Common myeloid progenitor, CD34-positive (primary cell): ENCODE data around the gene SAMD11.

ENCODE experiments used
- CTCF ChIA-PET: fragments of 350-600 bp; sonication (Branson Sonifier 250); formaldehyde crosslinking; loops from one replicate; lab custom pipeline; 2021; ENCODE audit warnings: antibody characterized with exemption; lab: Charles Lee
- POLR2A ChIA-PET: fragments of 350-600 bp; sonication (Branson Sonifier 250); formaldehyde crosslinking; loops from one replicate; lab custom pipeline; 2021; ENCODE audit warnings: antibody characterized with exemption; lab: Charles Lee
- DNase-seq, 3 donors: peaks; one replicate each; pipeline versions ENCODE4 v3.0.0 to v3.0.0-alpha.2; 2013
- H3K27ac ChIP-seq, 2 experiments: 1 replicate in 1 of 2; 2 replicates in 1 of 2; pipeline ENCODE4 v1.7.0; 2013; ENCODE audit warnings: inconsistent platforms in 2 of 2, low read length in 2 of 2, mild to moderate bottlenecking in 2 of 2, low read depth in 1 of 2, moderate library complexity in 1 of 2; ENCODE audit not compliant: severe bottlenecking in 2 of 2, insufficient read depth in 1 of 2, poor library complexity in 1 of 2
- H3K27me3 ChIP-seq, 5 experiments: replicated peaks in 2 of 5; 1 replicate in 3 of 5; 2 replicates in 2 of 5; pipeline versions ENCODE4 v1.6.1 to v1.7.0; 2013; ENCODE audit warnings: low read length in 4 of 5, mild to moderate bottlenecking in 2 of 5, moderate library complexity in 2 of 5, inconsistent platforms in 1 of 5; ENCODE audit not compliant: insufficient read depth in 5 of 5, control insufficient read depth in 4 of 5
- H3K36me3 ChIP-seq, 4 experiments: 1 replicate in 2 of 4; 2 replicates in 2 of 4; pipeline versions ENCODE4 v1.6.1 to v1.7.0; 2013; ENCODE audit warnings: low read length in 3 of 4, control low read depth in 1 of 4, mild to moderate bottlenecking in 1 of 4; ENCODE audit not compliant: control insufficient read depth in 4 of 4, insufficient read depth in 4 of 4
- H3K4me1 ChIP-seq, 4 experiments: 1 replicate in 3 of 4; 2 replicates in 1 of 4; pipeline versions ENCODE4 v1.6.1 to v1.7.1; 2013; ENCODE audit warnings: low read length in 3 of 4, mild to moderate bottlenecking in 3 of 4, control low read depth in 1 of 4, inconsistent platforms in 1 of 4, moderate library complexity in 1 of 4; ENCODE audit not compliant: control insufficient read depth in 4 of 4, insufficient read depth in 4 of 4; ENCODE audit errors: control extremely low read depth in 1 of 4
- H3K4me3 ChIP-seq, 7 experiments: 1 replicate in 4 of 7; 2 replicates in 3 of 7; pipeline versions ENCODE4 v1.5.1 to v1.7.0; 2013; ENCODE audit warnings: mild to moderate bottlenecking in 7 of 7, low read length in 6 of 7, moderate library complexity in 6 of 7, inconsistent platforms in 2 of 7, low read depth in 2 of 7, control low read depth in 1 of 7; ENCODE audit not compliant: insufficient read depth in 4 of 7, control insufficient read depth in 1 of 7; ENCODE audit errors: extremely low read depth in 1 of 7
- H3K9me3 ChIP-seq, 5 experiments: 1 replicate in 4 of 5; 2 replicates in 1 of 5; pipeline versions ENCODE4 v1.6.1 to v1.7.1; 2013; ENCODE audit warnings: low read length in 4 of 5, mild to moderate bottlenecking in 2 of 5, inconsistent platforms in 1 of 5, low read depth in 1 of 5, moderate library complexity in 1 of 5; ENCODE audit not compliant: control insufficient read depth in 4 of 5, insufficient read depth in 2 of 5; ENCODE audit errors: control extremely low read depth in 1 of 5
- WGBS: methylation state at CpG from one replicate; pipeline ENCODE4 v1.1.5; 2013; ENCODE audit not compliant: insufficient coverage; 5-methylcytosine and 5-hydroxymethylcytosine counted together

SAMD11 gene

GRCh38 chr1:913491-914130, 10.1 kb upstream of the SAMD11 start:
- H3K4me3 ChIP-seq: no peak overlapping the region
- WGBS: 96% methylated on average over 14 of the region's 16 CpGs
- CTCF ChIA-PET: interaction anchor here (0.9 to 2.0 kb wide), 3 partner anchors 9 to 26 kb away, joined by 3 to 11 read pairs (median 9); no protein-coding TSS in a partner anchor
- no peak overlapping the region for H3K27ac ChIP-seq
- no peaks in the 10 kb centered on the region for H3K9me3 ChIP-seq
- POLR2A ChIA-PET: no interaction called here
- peaks cover 0 to 2% (median 0%) of the 10 kb centered on the region in 5 experiments for H3K27me3 ChIP-seq
- no peaks in the 10 kb centered on the region for H3K36me3 ChIP-seq
- DNase-seq: no peak
- H3K4me1 ChIP-seq: peaks cover 0 to 69% (median 53%) of the 10 kb centered on the region in 4 experiments

GRCh38 chr1:914131-914890, 9.4 kb upstream of the SAMD11 start:
- Histone ChIP-seq H3K4me3 (no peak overlapping the region), H3K27ac (no peak overlapping the region), H3K9me3 (no peaks in the 10 kb centered on the region), H3K27me3 (peaks cover 0 to 2% (median 0%) of the 10 kb centered on the region in 5 experiments), H3K36me3 (no peaks in the 10 kb centered on the region), H3K4me1 (peaks cover 0 to 69% (median 53%) of the 10 kb centered on the region in 4 experiments)
- no peak for DNase-seq
- ChIA-PET POLR2A (no interaction called here), CTCF (interaction anchor here (1.2 to 2.0 kb wide), 3 partner anchors 9 to 24 kb away, joined by 3 to 9 read pairs (median 3); no protein-coding TSS in a partner anchor)
- 98% methylated on average over 21 of the region's 21 CpGs for WGBS

GRCh38 chr1:914891-915280, 8.8 kb upstream of the SAMD11 start:
- H3K36me3 ChIP-seq: no peaks in the 10 kb centered on the region
- peaks cover 0 to 67% (median 53%) of the 10 kb centered on the region in 4 experiments for H3K4me1 ChIP-seq
- CTCF ChIA-PET: interaction anchor here (1.2 to 2.0 kb wide), 4 partner anchors 10 to 61 kb away, joined by 3 to 9 read pairs (median 4); no protein-coding TSS in a partner anchor
- POLR2A ChIA-PET: no interaction called here
- no peak for DNase-seq
- H3K27me3 ChIP-seq: peaks cover 0 to 3% (median 0%) of the 10 kb centered on the region in 5 experiments
- 98% methylated on average over 4 of the region's 6 CpGs for WGBS
- no peak overlapping the region for H3K27ac ChIP-seq
- no peaks in the 10 kb centered on the region for H3K9me3 ChIP-seq
- no peak overlapping the region for H3K4me3 ChIP-seq

GRCh38 chr1:915295-916172, 8.2 kb upstream of the SAMD11 start:
- POLR2A ChIA-PET: no interaction called here
- no peak overlapping the region for H3K27ac ChIP-seq
- peaks cover 0 to 68% (median 53%) of the 10 kb centered on the region in 4 experiments for H3K4me1 ChIP-seq
- H3K9me3 ChIP-seq: no peaks in the 10 kb centered on the region
- CTCF ChIA-PET: interaction anchor here (1.2 to 2.0 kb wide), 4 partner anchors 10 to 60 kb away, joined by 3 to 9 read pairs (median 4); no protein-coding TSS in a partner anchor
- no peak overlapping the region for H3K4me3 ChIP-seq
- 94% methylated on average over 20 of the region's 28 CpGs for WGBS
- no peaks in the 10 kb centered on the region for H3K36me3 ChIP-seq
- H3K27me3 ChIP-seq: peaks cover 0 to 9% (median 0%) of the 10 kb centered on the region in 5 experiments
- no peak for DNase-seq

- H3K4me1 ChIP-seq: peaks cover 0 to 68% (median 54%) of the 10 kb centered on the region in 4 experiments
- CTCF ChIA-PET: interaction anchor here (1.0 to 1.4 kb wide), 3 partner anchors 10 to 60 kb away, joined by 4 to 8 read pairs (median 5); no protein-coding TSS in a partner anchor
- peak overlapping the region in 1 of 7 experiments; percentile 5 for H3K4me3 ChIP-seq
- H3K9me3 ChIP-seq: no peaks in the 10 kb centered on the region
- peaks cover 0 to 9% (median 0%) of the 10 kb centered on the region in 5 experiments for H3K27me3 ChIP-seq
- POLR2A ChIA-PET: no interaction called here
- H3K36me3 ChIP-seq: no peaks in the 10 kb centered on the region
- WGBS: 29% methylated on average over 31 of the region's 31 CpGs
- H3K27ac ChIP-seq: no peak overlapping the region
- no peak for DNase-seq
These were observed 7.3 kb upstream of the SAMD11 start for GRCh38 chr1:916173-917075.

- H3K27ac ChIP-seq: no peak overlapping the region
- H3K4me1 ChIP-seq: peaks cover 0 to 68% (median 50%) of the 10 kb centered on the region in 4 experiments
- no peak for DNase-seq
- 87% methylated on average over 5 of the region's 7 CpGs for WGBS
- CTCF ChIA-PET: interaction anchor here (1.0 to 1.1 kb wide), 2 partner anchors 11 to 21 kb away, joined by 5 to 8 read pairs; no protein-coding TSS in a partner anchor
- no peaks in the 10 kb centered on the region for H3K36me3 ChIP-seq
- H3K27me3 ChIP-seq: peaks cover 0 to 13% (median 2%) of the 10 kb centered on the region in 5 experiments
- POLR2A ChIA-PET: no interaction called here
- H3K9me3 ChIP-seq: no peaks in the 10 kb centered on the region
- H3K4me3 ChIP-seq: no peak overlapping the region
These were observed 6.7 kb upstream of the SAMD11 start for GRCh38 chr1:917076-917459.
